ENCODE measurements around the gene CDC42.
"Not testable (repeated sequence)": the region's sequence is repeated elsewhere in the genome, so short reads cannot be mapped to it uniquely, and the experiment has no call there.

CDC42 gene

GRCh38 chr1:22076346-22076745 lies 23.8 kb downstream of the CDC42 start:
- no peak for DNase-seq

DNA sequence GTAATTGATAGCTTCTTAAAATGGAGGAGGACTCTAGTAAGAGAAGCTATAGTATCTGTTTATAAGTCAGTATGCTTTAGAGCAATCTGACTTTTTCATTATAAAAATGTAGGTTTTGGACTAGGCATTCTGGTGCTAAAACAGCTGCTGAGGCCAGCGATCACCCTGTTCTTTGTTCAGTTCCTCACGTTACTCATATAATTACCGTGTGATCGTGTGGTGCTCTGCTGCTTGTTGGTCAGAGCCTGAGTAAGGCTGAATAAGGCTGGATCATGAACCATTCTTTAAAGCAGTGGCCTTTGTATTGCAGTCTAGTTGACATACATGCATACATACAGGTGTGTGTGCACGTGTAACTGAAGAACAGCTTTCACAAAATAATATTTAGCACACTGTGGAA lies 25.2 kb downstream of the CDC42 start:
- DNase-seq: no peak

DNA sequence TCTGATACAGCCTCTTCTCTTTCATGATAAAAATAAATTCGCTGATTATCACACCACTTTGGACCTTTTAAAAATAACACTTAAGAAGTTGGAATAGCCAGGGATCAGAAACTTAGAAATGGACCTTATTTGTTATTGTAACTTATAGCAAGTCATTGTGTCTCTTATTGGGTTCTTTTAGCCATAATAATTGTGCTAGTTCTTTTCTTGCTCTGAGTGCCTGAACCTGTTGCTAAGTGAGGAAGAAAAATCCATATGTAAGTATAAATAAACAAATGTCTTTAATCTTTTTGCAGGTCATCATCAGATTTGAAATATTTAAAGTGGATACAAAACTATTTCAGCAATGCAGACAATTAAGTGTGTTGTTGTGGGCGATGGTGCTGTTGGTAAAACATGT lies 25.6 kb downstream of the CDC42 start:
- no peak for DNase-seq

DNA sequence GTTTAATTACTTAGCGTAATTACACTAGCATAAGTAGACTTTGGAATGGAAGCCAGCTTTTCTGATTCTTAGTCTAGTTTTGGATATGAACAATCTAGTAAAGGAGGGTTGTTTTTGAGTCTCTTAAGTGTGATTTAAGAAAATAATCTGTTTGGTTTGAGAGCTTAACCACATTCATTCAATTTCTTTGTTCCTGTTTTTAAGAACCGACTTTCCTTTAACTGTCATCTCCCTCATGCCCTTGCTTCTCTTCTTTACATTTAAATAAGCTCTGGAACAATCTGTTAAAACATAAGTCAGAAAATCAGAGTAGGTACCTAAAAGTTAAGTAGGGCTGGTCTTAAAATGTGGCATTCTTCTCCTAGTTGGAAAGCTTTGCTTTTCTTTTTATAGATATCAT lies 27.7 kb downstream of the CDC42 start:
- no peak for DNase-seq

DNA sequence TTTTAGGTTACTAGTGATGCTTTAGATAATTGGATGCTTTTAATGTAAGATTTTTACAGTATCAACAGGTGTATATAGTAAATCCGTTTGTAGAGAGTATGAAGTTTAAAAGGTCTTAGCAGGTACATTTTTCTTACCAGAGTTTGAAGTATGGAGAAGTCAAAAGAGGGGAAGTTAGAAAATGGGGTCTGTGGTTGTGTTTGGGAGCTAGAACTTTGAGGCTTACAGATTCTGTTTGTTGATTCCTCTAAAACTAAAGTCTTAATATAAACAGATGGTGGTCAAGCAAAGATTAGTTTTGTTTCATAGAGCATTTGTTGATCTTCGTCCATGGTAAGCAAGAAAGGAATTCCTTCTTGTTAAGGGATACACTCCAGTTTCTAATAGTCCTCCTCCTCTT lies 35.8 kb downstream of the CDC42 start:
- no peak for DNase-seq

DNA sequence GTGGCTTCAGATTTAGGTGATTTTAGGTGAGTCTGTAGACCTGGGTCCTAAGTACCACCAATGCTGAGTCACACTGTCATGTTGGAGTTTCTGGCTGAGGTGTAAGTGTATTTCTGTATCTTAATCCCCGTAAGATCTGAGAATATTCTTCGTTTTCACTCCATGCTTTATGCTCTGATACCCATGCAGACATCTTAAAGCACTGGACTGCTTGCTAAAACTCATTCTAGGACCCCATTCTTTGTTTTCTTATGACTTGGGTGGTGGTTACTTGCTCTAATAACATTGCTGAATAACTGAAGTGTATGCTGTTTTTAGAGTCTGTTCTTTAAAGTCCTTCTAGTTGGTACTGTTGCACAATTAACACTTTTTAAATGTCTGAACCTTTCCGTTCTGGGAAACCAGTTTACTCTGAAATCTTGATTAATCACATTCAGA lies 36.6 kb downstream of the CDC42 start:
- DNase-seq: no peak

GRCh38 chr1:22089787-22090186 lies 37.3 kb downstream of the CDC42 start:
- DNase-seq: no peak

DNA sequence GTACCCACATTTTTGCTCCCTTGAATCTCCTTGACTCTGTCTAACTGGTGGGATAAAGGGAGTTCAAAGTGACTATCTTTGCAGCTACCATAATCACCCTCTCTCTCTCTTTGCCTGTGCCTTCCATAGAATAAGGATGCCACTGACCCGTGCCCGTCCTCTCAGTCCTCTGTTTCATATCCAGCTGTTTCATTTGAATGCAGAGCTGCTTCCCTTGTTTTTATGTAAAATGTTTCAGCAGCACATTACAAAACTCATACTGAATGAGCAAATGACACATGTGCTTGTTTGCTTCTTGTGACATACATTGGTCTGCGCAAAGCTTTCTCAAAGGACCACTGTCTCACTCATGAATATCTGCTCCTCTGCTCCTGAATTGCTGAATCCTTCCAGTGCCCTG lies 38.4 kb downstream of the CDC42 start:
- no peak for DNase-seq

DNA sequence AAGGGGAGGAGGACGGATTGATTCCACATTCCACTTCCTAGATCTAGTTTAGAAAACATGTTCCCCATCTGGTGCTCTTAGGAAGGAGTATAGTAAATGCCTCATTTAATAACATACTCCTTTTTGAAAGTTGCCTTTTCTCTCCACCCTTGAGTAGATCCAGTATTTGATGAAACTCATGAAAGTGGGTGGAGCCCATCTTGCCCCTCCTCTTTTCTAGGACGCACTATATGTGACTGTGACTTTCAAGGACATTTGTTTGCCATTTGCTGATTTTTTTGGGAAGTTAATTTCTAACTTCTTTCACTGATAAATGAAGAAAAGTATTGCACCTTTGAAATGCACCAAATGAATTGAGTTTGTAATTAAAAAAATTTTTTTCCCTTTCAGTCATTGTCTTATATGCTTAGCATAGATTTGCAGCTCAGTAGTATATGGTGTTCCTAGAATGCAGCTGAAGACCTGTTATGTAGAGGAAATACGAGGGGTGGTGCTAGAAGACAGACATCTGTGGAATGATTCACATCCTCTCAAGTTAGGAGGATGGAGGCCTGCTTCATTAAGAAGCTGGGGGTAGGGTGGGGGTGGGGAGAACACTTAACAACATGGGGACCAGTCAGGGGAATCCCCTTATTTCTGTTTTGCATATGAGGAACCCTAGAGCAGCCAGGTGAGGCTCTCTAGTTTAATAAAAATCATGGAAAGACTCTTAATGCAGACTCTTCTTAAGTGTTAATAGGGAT lies 39.7 kb downstream of the CDC42 start:
- not testable (repeated sequence) for DNase-seq

GRCh38 chr1:22093513-22093912 lies 41.0 kb downstream of the CDC42 start:
- DNase-seq: no peak

DNA sequence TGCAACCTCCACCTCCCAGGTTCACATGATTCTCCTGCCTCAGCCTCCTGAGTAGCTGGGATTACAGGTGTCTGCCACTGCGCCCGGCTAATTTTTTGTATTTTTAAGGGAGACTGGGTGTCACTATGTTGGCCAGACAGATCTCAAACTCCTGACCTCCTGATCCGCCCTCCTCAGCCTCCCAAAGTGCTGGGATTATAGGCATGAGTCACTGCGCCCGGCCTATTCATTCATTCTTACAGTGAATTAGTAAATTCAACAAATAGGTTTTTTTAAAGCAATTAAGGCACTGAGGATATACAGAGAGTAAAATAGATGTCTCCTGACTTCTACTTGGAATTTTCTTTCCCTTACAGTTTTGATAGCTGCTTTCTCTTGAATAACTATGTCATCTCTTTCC lies 43.5 kb downstream of the CDC42 start:
- DNase-seq: no peak

GRCh38 chr1:22096463-22096862 lies 44.0 kb downstream of the CDC42 start:
- DNase-seq: no peak

DNA sequence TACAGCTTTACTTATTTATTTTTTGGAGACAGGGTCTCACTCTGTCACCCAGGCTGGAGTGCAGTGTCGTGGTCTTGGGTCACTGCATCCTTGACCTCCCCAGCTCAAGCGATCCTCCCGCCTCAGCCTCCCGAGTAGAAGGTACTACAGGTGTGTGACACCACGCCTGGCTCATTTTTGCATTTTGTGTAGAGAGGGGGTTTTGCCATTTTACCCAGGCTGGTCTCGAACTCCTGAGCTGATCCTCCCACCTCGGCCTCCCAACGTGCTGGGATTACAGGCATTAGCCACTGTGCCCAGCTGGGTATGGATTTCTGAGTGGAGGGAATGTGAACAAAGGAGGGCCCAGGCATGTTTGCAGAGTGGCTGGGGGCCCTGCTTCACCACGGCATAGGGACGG lies 46.2 kb downstream of the CDC42 start:
- no peak for DNase-seq

DNA sequence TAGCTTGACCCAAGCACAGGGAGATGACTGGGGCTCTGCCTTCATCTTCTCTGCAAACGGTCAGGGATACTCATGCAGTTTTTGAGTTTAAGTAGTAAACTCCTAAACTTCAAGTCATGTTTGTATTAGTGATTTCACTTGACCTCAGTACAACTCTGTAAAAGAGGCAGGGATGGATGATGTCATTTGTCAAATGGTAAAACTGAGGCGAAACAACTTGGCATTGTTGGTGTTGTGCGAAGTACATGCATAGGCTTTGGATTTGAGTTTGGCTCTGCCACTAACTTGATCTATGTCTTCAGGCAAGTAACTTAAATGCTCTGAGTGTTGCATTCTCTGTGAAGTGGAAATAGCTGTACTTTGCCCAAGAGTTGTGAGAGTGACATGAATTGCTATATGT lies 47.7 kb downstream of the CDC42 start:
- DNase-seq: no peak

- DNase-seq: no peak
These were observed 48.7 kb downstream of the CDC42 start for GRCh38 chr1:22101199-22101598.

DNA sequence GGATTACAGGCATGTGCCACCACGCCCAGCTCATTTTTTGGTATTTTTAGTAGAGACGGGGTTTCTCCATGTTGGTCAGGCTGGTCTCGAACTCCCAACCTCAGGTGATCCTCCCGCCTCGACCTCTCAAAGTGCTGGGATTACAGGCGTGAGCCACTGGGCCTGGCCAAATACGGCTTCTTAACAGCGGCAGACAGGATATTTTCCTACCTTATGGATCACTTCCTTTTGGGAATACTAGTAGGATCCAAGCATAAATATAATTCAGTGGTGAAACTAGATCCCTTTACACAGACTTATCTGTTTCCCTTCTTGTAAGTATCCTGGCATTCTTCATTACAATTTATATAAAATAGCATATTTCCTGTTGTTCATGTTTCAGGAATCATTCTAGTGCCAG lies 49.5 kb downstream of the CDC42 start:
- DNase-seq: no peak

DNA sequence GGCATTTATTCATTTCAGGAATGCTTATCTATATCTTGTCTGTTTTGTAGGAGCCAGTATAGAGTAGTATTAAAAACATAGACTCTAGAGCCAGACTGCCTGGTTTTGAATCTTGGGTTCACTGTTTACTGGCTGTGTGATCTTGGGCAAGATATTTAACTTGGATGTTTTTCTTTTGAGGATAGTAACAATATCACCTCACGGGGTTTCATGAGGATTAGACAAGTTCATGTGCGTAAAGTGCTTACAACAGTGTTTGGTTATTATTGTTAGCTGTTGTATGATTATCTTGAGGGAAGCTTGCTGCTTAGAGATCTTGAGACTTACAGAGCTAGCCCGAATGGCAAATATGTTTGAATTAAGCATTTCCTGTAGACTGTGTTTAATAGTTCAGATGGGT lies 50.2 kb downstream of the CDC42 start:
- DNase-seq: no peak

DNA sequence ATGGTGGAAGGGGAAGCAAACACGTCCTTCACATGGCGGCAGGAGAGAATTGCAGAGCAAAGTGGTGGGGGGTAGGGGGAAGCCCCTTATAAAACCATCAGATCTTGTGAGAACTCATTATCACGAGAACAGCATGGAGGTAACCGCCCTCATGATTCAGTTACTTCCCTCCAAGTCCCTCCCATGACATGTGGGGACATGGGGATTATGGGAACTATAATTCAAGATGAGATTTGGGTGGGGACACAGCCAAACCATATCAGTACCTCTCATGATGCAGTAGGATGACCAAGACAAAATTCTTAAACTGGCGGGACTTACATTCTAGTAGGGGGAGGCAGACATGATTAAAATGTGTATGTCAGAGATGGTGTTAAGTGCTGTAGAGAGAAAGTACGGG lies 51.6 kb downstream of the CDC42 start:
- DNase-seq: no peak

DNA sequence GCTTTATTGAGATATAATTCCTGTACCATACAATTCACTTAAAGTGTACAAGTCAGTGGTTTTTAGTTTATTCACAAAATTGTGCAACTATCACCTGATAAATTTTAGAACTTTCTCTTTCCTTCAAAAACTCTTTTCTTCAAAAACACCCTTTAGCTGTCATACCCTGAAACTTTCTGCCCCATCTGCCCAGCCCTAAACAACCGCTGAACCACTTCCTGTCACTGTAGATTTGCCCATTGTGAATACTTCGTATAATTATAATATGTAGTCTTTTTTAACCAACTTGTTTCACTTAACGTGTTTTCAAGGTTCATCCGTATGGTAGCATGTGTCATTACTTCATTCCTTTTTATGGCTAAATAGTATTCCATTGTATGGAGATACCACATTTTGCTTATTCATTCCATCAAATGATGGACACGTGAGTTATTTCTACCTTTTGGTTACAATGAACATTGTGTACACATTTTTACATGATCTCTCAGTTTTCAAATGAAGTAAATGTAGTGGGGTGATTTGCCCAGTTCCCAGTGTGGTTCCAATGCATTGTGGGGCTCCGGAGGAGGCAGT lies 52.4 kb downstream of the CDC42 start:
- no peak for DNase-seq

DNA sequence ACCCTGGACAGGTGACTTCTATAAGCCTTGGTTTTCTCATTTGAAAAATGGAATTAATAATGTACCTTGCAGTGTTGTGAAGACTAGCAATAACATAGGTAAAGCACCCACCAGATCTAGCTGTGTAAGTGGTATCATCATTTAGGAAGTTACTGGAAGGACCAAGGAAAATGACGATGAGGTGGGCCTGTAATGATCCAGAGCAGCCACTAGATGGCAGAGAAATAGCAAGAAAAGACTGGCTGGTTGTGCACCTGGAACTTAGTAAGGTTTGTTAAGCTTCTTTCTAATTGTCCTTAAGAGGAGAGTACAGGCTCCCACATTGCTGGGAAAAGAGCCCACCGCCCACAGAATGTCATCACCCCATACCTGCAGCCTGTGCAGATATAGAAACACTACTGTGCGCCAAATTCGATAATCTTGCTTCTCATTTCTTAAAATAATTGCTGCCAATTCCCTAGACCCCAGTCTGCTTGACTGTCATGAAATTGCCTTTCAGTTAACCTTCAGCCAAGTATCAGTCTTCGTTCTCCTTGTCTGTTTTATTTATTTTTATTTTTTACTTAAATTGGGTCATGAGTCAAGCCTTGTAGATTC lies 53.2 kb downstream of the CDC42 start:
- DNase-seq: peak; percentile 38

DNA sequence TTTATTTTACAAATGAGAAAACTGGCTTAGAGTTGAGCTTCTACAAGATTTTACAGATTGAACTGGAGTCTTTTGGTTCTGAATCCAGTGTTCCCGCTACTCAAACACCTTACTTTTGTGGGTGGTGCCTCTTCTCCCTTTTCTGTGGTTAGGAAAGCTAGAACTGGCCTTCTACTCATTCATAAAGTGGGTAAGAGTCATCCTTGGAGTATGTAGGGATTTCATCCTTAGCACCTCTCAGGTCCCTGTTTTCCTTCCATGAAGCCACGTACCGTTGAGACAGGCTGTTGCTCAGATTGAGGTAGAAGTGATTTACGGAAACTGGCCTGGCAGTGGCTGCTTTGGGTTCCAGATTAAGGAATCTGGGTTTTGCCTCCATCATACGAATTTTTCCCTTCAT lies 54.6 kb downstream of the CDC42 start:
- DNase-seq: no peak

DNA sequence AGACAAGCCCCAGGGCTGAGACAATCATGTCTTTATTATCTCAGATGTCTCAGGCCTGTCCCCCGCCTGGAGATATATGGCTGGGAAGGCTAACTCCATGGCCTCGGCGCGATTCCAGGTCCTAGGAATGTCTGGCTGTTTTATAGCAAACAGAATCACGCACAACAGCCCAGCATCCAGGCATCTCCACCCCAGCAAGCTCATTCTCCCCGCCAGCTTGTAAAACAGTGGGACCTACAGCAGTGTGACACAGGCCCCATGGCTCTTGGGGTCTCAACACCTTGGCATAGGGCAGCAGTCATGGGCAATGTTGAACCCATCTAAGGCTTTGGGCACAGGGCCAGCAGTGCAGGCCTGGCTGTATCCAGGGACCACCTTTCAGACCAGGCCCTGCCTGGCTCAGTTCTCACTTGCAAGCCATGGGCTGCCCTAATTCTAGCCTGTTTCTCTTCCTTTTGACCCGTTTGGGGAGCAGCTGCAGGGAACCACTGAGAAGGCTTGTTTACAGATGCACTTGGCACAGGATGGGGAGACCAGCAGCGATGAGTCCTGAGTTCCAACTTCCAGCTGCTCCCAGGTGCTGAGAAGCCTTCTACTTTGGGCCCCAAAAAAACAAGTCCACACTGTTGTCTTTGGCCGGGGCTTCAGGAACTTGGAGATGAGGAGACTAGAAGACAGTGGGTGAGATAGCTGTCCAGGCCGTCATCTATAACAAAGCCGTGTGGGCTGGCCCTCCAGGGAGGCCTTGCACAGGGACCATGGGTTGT lies 56.0 kb downstream of the CDC42 start:
- no peak for DNase-seq

GRCh38 chr1:22110016-22110415 lies 57.5 kb downstream of the CDC42 start:
- no peak for DNase-seq

- DNase-seq: no peak
These were observed 58.6 kb downstream of the CDC42 start for GRCh38 chr1:22111115-22111514.
